ENCODE measurements around the gene ERAS. TPM values are rescaled to one million over a fixed set of nuclear protein-coding genes. Genes with fewer than 3 reads are reported as not detected.

The ERAS gene, protein sequence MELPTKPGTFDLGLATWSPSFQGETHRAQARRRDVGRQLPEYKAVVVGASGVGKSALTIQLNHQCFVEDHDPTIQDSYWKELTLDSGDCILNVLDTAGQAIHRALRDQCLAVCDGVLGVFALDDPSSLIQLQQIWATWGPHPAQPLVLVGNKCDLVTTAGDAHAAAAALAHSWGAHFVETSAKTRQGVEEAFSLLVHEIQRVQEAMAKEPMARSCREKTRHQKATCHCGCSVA
- 0.13 TPM in 1 of 5 replicates, not detected in the others for total RNA-seq (2022; extraction: Qiagen RNA extraction; ENCODE audit: low read depth)

GRCh38 chrX:48826135-48826875 lies at the start of gene ERAS:
ERAS (plus strand) TSS chrX:48826513; CDS start chrX:48829124, 2,611 bp downstream.

DNA sequence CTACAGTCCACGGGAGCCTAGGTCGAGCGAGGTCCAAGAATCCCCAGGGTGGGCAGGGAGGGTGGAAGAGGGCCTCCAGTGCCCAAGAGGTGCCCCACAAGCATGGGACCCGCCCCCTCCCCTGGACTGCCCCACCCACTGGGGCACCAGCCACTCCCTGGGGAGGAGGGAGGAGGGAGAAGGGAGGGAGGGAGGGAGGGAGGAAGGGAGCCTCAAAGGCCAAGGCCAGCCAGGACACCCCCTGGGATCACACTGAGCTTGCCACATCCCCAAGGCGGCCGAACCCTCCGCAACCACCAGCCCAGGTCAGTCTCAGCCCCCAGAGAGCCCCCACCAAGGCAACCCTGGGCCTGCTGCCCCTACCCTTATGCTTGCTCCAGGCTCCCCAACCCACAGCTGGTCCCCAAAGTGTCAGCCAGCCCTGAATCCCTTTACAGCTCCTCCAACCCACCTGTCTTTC lies 39.9 kb upstream of the ERAS start, which contains the start of gene GATA1:
Gene GATA1 (plus strand): TSS at position 250 of the 460 bp plus-strand sequence. CDS start 4,520 bp downstream, outside the sequence.

DNA sequence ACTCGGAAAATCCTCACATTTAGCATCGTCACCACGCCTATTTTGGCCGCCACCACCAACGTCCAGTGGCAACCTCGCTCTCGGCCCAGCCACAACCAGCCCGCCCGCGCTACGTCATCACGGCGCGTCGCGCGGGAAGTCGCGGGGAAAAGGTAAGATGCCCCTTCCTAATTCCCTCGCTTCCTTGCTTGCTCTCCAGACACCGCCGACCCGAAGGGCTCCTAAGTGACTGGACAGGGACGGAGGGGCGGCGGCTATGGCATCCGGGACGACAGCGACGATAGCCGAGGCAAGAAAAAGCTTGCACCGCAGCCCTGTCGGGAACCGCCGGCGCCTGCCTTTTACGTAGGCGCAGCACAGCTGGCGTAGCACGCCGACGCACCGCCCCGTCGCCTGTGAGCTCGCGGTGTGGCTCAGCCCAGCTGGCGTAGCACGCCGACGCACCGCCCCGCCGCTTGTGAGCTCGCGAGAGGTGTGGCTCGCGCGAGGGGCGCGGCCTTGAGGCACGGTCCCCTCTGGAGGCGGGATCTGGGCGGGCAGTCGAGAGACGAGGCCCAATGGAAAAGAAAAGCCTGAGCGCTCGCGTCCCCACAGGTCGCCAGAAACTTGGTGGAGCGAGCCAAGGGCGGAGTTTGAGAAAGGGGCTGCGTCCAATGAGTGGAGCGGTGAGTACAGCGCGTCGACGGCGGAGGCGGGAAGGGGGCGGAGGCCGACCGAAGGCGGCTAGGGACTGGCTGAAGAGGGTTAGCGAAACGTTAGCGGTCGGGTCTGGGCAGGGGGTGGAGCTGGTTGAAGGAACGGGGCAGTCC lies 24.8 kb upstream of the ERAS start, which contains the start of gene HDAC6:
Gene HDAC6 (plus strand): TSS at position 788 of the 809 bp plus-strand sequence. CDS start 626 bp downstream, outside the sequence.

GRCh38 chrX:48835524-48836329 lies 9.4 kb downstream of the ERAS start, which contains the start of gene PCSK1N:
PCSK1N (minus strand) TSS chrX:48835610; CDS start chrX:48835532, 78 bp downstream.

Other genes starting within 250 kb of the ERAS start
- gene WDR13, start 229.0 kb upstream of the ERAS start, total RNA-seq (2022; extraction: Qiagen RNA extraction; ENCODE audit: low read depth): 49.7 to 77.7 TPM (median 74.4 TPM) in 5 replicates
- 0.20 to 0.54 TPM (median 0.32 TPM) in 4 of 5 replicates, not detected in the other for gene WAS, start 142.7 kb upstream of the ERAS start, total RNA-seq (2022; extraction: Qiagen RNA extraction; ENCODE audit: low read depth)
- gene SUV39H1, start 129.8 kb upstream of the ERAS start, total RNA-seq (2022; extraction: Qiagen RNA extraction; ENCODE audit: low read depth): 16.8 to 22.3 TPM (median 22.0 TPM) in 5 replicates
- not detected in 5 replicates for gene GLOD5, start 64.8 kb upstream of the ERAS start, total RNA-seq (2022; extraction: Qiagen RNA extraction; ENCODE audit: low read depth)
- gene GATA1, start 39.9 kb upstream of the ERAS start, total RNA-seq (2022; extraction: Qiagen RNA extraction; ENCODE audit: low read depth): not detected in 5 replicates
- 26.4 to 30.9 TPM (median 28.9 TPM) in 5 replicates for gene HDAC6, start 24.4 kb upstream of the ERAS start, total RNA-seq (2022; extraction: Qiagen RNA extraction; ENCODE audit: low read depth)
- 21.2 to 60.8 TPM (median 51.8 TPM) in 5 replicates for gene PCSK1N, start 9.1 kb downstream of the ERAS start, total RNA-seq (2022; extraction: Qiagen RNA extraction; ENCODE audit: low read depth)
- 80.1 to 103 TPM (median 101 TPM) in 5 replicates for gene TIMM17B, start 71.3 kb downstream of the ERAS start, total RNA-seq (2022; extraction: Qiagen RNA extraction; ENCODE audit: low read depth)
- 96.2 to 122 TPM (median 99.9 TPM) in 5 replicates for gene PQBP1, start 71.4 kb downstream of the ERAS start, total RNA-seq (2022; extraction: Qiagen RNA extraction; ENCODE audit: low read depth)
- 49.4 to 68.7 TPM (median 67.1 TPM) in 5 replicates for gene SLC35A2, start 85.1 kb downstream of the ERAS start, total RNA-seq (2022; extraction: Qiagen RNA extraction; ENCODE audit: low read depth)
- gene PIM2, start 92.5 kb downstream of the ERAS start, total RNA-seq (2022; extraction: Qiagen RNA extraction; ENCODE audit: low read depth): 9.6 to 11.7 TPM (median 10.7 TPM) in 5 replicates
- gene OTUD5, start 131.1 kb downstream of the ERAS start, total RNA-seq (2022; extraction: Qiagen RNA extraction; ENCODE audit: low read depth): 58.3 to 67.8 TPM (median 63.7 TPM) in 5 replicates
- 0.77 to 1.4 TPM (median 1.2 TPM) in 5 replicates for gene KCND1, start 145.3 kb downstream of the ERAS start, total RNA-seq (2022; extraction: Qiagen RNA extraction; ENCODE audit: low read depth)
- gene GRIPAP1, start 175.8 kb downstream of the ERAS start, total RNA-seq (2022; extraction: Qiagen RNA extraction; ENCODE audit: low read depth): 18.1 to 22.8 TPM (median 21.3 TPM) in 5 replicates
- gene TFE3, start 216.8 kb downstream of the ERAS start, total RNA-seq (2022; extraction: Qiagen RNA extraction; ENCODE audit: low read depth): 47.1 to 58.0 TPM (median 56.5 TPM) in 5 replicates
- 2.8 to 4.2 TPM (median 3.6 TPM) in 5 replicates for gene CCDC120, start 232.5 kb downstream of the ERAS start, total RNA-seq (2022; extraction: Qiagen RNA extraction; ENCODE audit: low read depth)
- gene PRAF2, start 247.5 kb downstream of the ERAS start, total RNA-seq (2022; extraction: Qiagen RNA extraction; ENCODE audit: low read depth): 36.7 to 46.1 TPM (median 43.4 TPM) in 5 replicates

Measured in A549 treated with RU486 at 1 μM for 4 hours (cell line).